Measurements from ENCODE around the gene NAXD. TPM values are rescaled to one million over a fixed set of nuclear protein-coding genes. Genes with fewer than 3 reads are reported as not detected.
A peak's percentile ranks its signal among the peaks of the same experiment; 100 is the strongest.

NAXD gene
- total RNA-seq, 1 donor from 2014 or later, result 25.8 TPM

DNA sequence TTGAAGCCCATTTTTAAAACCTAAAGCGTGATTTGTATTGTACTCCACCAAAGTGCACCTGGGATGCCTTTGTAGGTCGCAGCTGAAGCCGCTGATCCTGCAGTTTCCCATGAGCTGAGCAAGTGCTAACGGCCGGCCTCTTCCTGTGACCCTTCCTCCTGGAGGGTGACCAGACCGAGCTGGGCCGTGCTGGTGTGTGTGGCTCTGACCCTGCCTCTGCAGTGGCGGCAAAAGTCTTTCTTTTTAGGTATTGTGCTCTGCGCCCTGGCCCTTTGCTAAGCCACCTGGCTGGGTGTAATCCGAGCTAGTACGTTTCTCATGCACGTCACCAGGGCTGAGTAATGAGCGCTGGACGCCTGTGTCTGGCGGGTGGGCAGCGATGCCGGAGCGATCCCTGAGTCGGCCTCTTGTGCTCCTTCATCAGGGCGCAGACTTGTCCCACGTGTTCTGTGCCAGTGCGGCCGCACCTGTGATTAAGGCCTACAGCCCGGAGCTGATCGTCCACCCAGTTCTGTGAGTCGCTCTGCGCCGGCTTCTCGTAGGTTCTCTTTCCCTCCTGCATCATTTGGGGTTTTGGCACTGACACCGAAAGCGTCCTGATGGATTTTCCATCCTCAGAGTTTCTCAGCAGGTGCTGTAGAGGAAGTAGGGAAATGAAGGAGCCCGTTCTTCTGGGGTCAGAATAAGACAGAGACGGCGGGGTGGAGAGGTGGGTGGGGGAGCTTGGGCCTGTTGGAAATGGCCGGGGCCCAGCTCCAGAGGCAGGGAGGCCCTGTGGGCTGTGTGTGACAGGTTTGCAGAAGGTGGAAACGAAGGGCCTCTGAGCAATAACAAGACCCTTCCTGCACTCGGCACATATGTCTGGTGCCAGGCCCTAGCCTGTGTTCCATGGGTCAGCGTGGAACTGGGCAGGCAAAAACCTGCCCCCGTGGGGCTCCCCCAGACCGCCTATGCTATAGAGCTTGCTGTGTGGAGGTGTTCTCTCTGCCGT is 9.7 kb downstream of the NAXD start:
- H3K4me2 ChIP-seq (ENCODE audit: low read length), result no peak overlapping the region
- Mint-ChIP-seq H3K27ac (ENCODE audit: unreplicated experiment) (no peak overlapping the region), H3K4me3 (ENCODE audit: unreplicated experiment) (no peak overlapping the region), H3K27me3 (ENCODE audit: low read depth, unreplicated experiment) (no peaks in the 10 kb centered on the region), H3K36me3 (ENCODE audit: low read depth, unreplicated experiment) (peaks cover 11% of the 10 kb centered on the region), H3K9me3 (ENCODE audit: unreplicated experiment) (no peaks in the 10 kb centered on the region), H3K4me1 (ENCODE audit: low read depth, unreplicated experiment) (peaks cover 33% of the 10 kb centered on the region)
- peaks cover 15% of the 10 kb centered on the region for H3K4me1 ChIP-seq (ENCODE audit: insufficient read depth, low read length)
- H2AFZ ChIP-seq (ENCODE audit: low read depth, low read length), result no peak overlapping the region
- no peak for TF ChIP-seq EZH2 (IDR thresholded peaks at IDR 0.05; ENCODE audit: insufficient read depth, low read length)
- TF ChIP-seq, protein P1, sequence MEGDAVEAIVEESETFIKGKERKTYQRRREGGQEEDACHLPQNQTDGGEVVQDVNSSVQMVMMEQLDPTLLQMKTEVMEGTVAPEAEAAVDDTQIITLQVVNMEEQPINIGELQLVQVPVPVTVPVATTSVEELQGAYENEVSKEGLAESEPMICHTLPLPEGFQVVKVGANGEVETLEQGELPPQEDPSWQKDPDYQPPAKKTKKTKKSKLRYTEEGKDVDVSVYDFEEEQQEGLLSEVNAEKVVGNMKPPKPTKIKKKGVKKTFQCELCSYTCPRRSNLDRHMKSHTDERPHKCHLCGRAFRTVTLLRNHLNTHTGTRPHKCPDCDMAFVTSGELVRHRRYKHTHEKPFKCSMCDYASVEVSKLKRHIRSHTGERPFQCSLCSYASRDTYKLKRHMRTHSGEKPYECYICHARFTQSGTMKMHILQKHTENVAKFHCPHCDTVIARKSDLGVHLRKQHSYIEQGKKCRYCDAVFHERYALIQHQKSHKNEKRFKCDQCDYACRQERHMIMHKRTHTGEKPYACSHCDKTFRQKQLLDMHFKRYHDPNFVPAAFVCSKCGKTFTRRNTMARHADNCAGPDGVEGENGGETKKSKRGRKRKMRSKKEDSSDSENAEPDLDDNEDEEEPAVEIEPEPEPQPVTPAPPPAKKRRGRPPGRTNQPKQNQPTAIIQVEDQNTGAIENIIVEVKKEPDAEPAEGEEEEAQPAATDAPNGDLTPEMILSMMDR (IDR thresholded peaks at IDR 0.05; ENCODE audit: insufficient read depth, low read depth, low read length), result no peak
- no peak overlapping the region for H3K27ac ChIP-seq (ENCODE audit: low read depth, low read length)
- H3K27me3 ChIP-seq (ENCODE audit: insufficient read depth, low read length), result no peaks in the 10 kb centered on the region
- no peak overlapping the region for H3K9ac ChIP-seq (ENCODE audit: low read length)
- H3K36me3 ChIP-seq (ENCODE audit: insufficient read depth, low read length), result peaks cover 3% of the 10 kb centered on the region
- no peak for DNase-seq (ENCODE audit: low read depth)
- no peak overlapping the region for H3K4me3 ChIP-seq (ENCODE audit: insufficient read depth, low read depth, low read length)
- no peak for FAIRE-seq
- H3K79me2 ChIP-seq (ENCODE audit: insufficient read depth, low read length), result peaks cover 97% of the 10 kb centered on the region
- peaks cover 90% of the 10 kb centered on the region for H4K20me1 ChIP-seq (ENCODE audit: insufficient read depth, low read length)
- no peaks in the 10 kb centered on the region for H3K9me3 ChIP-seq (ENCODE audit: insufficient read depth, low read depth, low read length)

DNA sequence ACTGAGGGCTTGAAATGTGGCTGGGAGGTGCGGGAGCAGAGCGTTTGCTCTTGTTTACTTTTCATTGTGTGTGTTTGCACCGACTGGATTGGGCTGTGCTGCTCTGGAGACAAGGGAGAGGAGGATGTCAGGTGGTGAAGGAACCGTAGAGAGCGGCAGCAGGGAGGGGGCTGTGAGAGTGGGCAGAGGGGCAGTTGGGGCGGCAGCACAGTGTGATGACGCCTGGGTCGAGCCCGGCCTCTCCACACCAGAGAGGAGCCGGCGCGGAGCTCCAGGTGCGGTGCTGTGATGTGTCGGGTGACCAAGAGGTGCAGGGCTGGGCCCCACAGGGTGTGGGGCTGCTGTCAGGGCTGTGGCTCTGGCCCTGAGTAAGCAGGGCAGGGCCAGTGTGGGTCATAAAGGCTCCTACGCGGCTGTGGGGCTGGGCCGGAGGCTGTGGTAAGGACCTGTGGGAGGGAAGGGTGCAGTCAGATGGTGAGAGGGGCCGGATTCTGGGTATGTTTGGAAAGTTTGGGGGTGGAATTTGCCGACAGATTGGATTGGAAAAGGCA is 10.5 kb downstream of the NAXD start:
- H3K4me2 ChIP-seq (ENCODE audit: low read length), result no peak overlapping the region
- no peak overlapping the region for H2AFZ ChIP-seq (ENCODE audit: low read depth, low read length)
- Mint-ChIP-seq H3K36me3 (ENCODE audit: low read depth, unreplicated experiment) (peaks cover 13% of the 10 kb centered on the region), H3K4me3 (ENCODE audit: unreplicated experiment) (peak overlapping the region; percentile 29), H3K4me1 (ENCODE audit: low read depth, unreplicated experiment) (peaks cover 38% of the 10 kb centered on the region), H3K27me3 (ENCODE audit: low read depth, unreplicated experiment) (no peaks in the 10 kb centered on the region), H3K27ac (ENCODE audit: unreplicated experiment) (no peak overlapping the region), H3K9me3 (ENCODE audit: unreplicated experiment) (no peaks in the 10 kb centered on the region)
- H3K27me3 ChIP-seq (ENCODE audit: insufficient read depth, low read length), result no peaks in the 10 kb centered on the region
- peaks cover 97% of the 10 kb centered on the region for H3K79me2 ChIP-seq (ENCODE audit: insufficient read depth, low read length)
- H3K4me3 ChIP-seq (ENCODE audit: insufficient read depth, low read depth, low read length), result no peak overlapping the region
- no peak for TF ChIP-seq EZH2 (IDR thresholded peaks at IDR 0.05; ENCODE audit: insufficient read depth, low read length)
- TF ChIP-seq, protein P1 (IDR thresholded peaks at IDR 0.05; ENCODE audit: insufficient read depth, low read depth, low read length), result no peak
- H3K27ac ChIP-seq (ENCODE audit: low read depth, low read length), result no peak overlapping the region
- H3K4me1 ChIP-seq (ENCODE audit: insufficient read depth, low read length), result peaks cover 15% of the 10 kb centered on the region
- H3K36me3 ChIP-seq (ENCODE audit: insufficient read depth, low read length), result peaks cover 3% of the 10 kb centered on the region
- H3K9ac ChIP-seq (ENCODE audit: low read length), result no peak overlapping the region
- FAIRE-seq (no peak), DNase-seq (ENCODE audit: low read depth) (no peak)
- peaks cover 90% of the 10 kb centered on the region for H4K20me1 ChIP-seq (ENCODE audit: insufficient read depth, low read length)
- no peaks in the 10 kb centered on the region for H3K9me3 ChIP-seq (ENCODE audit: insufficient read depth, low read depth, low read length)
